C4-2B (cell line): ENCODE measurements around the gene PASK.

Experiments
- CTCF ChIP-seq: fragments of 450-650 bp; conservative IDR thresholded peaks from 2 replicates; pipeline ENCODE4 v1.5.1; 2017; ENCODE audit warnings: mild to moderate bottlenecking
- ZFX ChIP-seq: fragments of 450-650 bp; IDR thresholded peaks from 2 replicates; pipeline ENCODE4 v1.6.1; 2017

GRCh38 chr2:241153616-241154015 is 4.3 kb upstream of the PASK start:
- TF ChIP-seq CTCF = no peak
- TF ChIP-seq ZFX = no peak
